Uterus (tissue), 2 donors: Measurements from ENCODE around the gene RANBP1.
"Not testable (repeated sequence)": the region's sequence is repeated elsewhere in the genome, so short reads cannot be mapped to it uniquely, and the experiment has no call there.

Experiments used
- POLR2A ChIP-seq, 2 donors: fragments of 450-650 bp; IDR thresholded peaks; one replicate each; pipeline ENCODE4 v1.6.1; 2016; ENCODE audit warnings: antibody characterized with exemption in 2 of 2, mild to moderate bottlenecking in 1 of 2, moderate library complexity in 1 of 2
- TF ChIP-seq, protein P1 (sequence below), 4 experiments: fragments of 200-600 bp in 2 of 4; fragments of 450-650 bp in 2 of 4; sonication (generic) in 2 of 4; IDR thresholded peaks; one replicate each; pipeline ENCODE4 v1.5.1; 2016 to 2019; ENCODE audit warnings: antibody characterized with exemption in 4 of 4, mild to moderate bottlenecking in 2 of 4, moderate library complexity in 1 of 4

DNA sequence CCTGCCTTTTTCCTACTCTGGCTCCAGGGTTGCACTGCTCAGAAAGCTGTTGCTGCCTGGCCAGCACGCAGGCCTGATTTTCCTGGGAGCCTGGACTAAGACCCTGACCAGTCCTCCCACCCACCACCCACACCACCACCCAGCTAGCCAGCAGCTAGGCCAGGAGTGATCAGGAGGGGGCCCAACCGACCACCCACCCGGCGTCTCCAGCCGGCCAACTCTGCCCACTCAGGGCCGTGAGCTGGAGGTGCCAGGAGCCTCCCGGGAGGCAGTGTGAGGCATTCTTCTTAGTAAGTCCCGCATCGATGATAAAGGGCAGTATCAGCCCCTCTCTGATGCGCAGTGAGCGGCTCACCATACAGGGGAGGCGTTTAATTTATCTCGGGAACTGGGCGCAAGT, 43.6 kb downstream of the RANBP1 start:
- not testable (repeated sequence) for TF ChIP-seq POLR2A (IDR thresholded peaks at IDR 0.05)
- TF ChIP-seq, protein P1, sequence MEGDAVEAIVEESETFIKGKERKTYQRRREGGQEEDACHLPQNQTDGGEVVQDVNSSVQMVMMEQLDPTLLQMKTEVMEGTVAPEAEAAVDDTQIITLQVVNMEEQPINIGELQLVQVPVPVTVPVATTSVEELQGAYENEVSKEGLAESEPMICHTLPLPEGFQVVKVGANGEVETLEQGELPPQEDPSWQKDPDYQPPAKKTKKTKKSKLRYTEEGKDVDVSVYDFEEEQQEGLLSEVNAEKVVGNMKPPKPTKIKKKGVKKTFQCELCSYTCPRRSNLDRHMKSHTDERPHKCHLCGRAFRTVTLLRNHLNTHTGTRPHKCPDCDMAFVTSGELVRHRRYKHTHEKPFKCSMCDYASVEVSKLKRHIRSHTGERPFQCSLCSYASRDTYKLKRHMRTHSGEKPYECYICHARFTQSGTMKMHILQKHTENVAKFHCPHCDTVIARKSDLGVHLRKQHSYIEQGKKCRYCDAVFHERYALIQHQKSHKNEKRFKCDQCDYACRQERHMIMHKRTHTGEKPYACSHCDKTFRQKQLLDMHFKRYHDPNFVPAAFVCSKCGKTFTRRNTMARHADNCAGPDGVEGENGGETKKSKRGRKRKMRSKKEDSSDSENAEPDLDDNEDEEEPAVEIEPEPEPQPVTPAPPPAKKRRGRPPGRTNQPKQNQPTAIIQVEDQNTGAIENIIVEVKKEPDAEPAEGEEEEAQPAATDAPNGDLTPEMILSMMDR (IDR thresholded peaks at IDR 0.05): not testable (repeated sequence)
